ENCODE measurements around the gene ASXL2. TPM values are rescaled to one million over a fixed set of nuclear protein-coding genes. Genes with fewer than 3 reads are reported as not detected.

Gene ASXL2
- total and polyA plus RNA-seq, 2 of the 13 experiments (the other 11 are each of a cell fraction or from before 2014, with no cell fraction given), result 12.1 to 19.2 TPM

DNA sequence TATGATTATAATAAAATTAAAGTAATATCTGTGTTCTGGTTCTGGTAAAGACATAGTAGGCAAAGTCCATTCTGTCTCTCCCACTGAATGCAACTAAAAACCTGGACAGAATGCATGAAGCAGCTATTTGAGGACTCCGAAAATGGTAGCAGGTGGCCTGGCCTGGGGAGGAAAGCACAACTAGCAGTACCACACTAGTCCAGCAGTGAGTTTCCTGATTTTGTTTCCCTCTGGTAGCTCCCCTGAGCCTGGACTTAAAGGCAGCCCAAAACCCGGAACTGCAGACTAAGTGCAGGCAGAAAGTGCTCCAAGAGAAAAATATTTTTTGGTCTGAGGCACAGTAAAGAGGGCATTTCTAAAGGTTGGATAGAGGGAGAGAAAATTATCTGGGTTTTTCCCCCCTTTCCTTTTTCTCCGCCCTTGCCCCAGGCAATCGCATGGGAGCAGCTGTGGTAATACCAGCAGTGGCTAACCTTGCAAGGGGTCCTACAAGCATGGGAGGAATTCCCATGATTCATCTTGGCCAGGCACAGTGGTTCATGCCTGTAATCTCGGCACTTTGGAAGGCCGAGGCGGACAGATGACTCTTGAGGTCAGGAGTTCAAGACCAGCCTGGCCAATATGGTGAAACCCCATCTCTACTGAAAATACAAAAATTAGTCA, 32.3 kb downstream of the ASXL2 start:
- in situ Hi-C loops (cut with HindIII; ENCODE audit: extremely low pct_ligation_motif_present, low pct_unique_long_range_greater_than_20kb) (no loop called here), intact Hi-C loops (cut with micrococcal nuclease; ENCODE audit: unreplicated experiment) (no loop called here)
- no TSS peak for BruUV-seq (replicated peaks)
- DNase-seq (ENCODE audit: low spot score) (no peak), ATAC-seq (no peak; the same call in 2 of the 3 replicates), FAIRE-seq (no peak)
- no peaks in the 10 kb centered on the region for H3K9me3 ChIP-seq (ENCODE audit: low read length)
- whole genome bisulfite sequencing (ENCODE audit: low lambda C conversion rate), result 92% methylated on average over 7 of the region's 7 CpGs
- no peak overlapping the region for H3K4me3 ChIP-seq (replicated peaks in 1 of 3; ENCODE audit: insufficient read depth in 1 of 3, low read depth in 2 of 3, low read length in 3 of 3)
- H3K9ac ChIP-seq (ENCODE audit: insufficient read depth, low read depth, low read length), result no peak overlapping the region
- H3K27ac ChIP-seq (ENCODE audit: extremely low read length, insufficient read depth, low read length), result no peak overlapping the region
- H3K4me2 ChIP-seq (ENCODE audit: low read depth, low read length), result no peak overlapping the region
- H2AFZ ChIP-seq (ENCODE audit: low read length), result no peak overlapping the region
- H3K27me3 ChIP-seq (ENCODE audit: control insufficient read depth in 1 of 2, insufficient read depth in 2 of 2, low read length in 2 of 2), result no peaks in the 10 kb centered on the region
- no peak for TF ChIP-seq ZBTB7A (CRISPR knock-in tag; IDR thresholded peaks at IDR 0.05)
- CTCF ChIA-PET (ENCODE audit: low intra/inter-chr PET ratio, low total read pairs), result no interaction called here
- H4K20me1 ChIP-seq (ENCODE audit: insufficient read depth, low read length), result no peaks in the 10 kb centered on the region
- H3K79me2 ChIP-seq (ENCODE audit: insufficient read depth, low read length), result peaks cover 41% of the 10 kb centered on the region
- peaks cover 7 to 38% of the 10 kb centered on the region in 2 experiments; a peak in 4 of 5 replicates for H3K36me3 ChIP-seq (replicated peaks in 1 of 2; ENCODE audit: control insufficient read depth in 1 of 2, insufficient read depth in 2 of 2, low read length in 2 of 2)
- POLR2A ChIA-PET, result interaction anchor here (1.7 kb wide), 1 partner anchor 32 kb away, joined by 5 read pairs; the partner anchor contains the start of gene ASXL2
- no peaks in the 10 kb centered on the region for H3K4me1 ChIP-seq (ENCODE audit: insufficient read depth, low read length)

DNA sequence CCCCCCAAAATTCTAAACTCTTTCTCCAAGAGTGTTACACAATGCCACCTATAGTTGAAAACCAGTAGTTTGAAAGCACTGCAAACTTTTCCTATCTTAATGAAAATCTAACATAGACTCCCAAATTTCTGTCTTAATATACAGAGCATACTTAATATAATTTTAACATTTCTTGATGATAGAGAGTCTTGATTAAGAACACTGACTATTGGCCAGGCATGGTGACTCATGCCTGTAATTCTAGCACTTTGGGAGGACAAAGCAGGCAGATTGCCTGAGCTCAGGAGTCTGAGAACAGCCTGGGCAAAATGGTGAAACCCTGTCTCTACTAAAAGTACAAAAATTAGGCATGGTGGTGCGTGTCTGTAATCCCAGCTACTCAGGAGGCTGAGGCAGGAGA, 34.2 kb downstream of the ASXL2 start:
- peaks cover 7 to 47% of the 10 kb centered on the region in 2 experiments; a peak in 4 of 5 replicates for H3K36me3 ChIP-seq (replicated peaks in 1 of 2; ENCODE audit: control insufficient read depth in 1 of 2, insufficient read depth in 2 of 2, low read length in 2 of 2)
- H3K4me1 ChIP-seq (ENCODE audit: insufficient read depth, low read length), result peaks cover 3% of the 10 kb centered on the region
- no peak overlapping the region for H3K4me2 ChIP-seq (ENCODE audit: low read depth, low read length)
- H3K27me3 ChIP-seq (ENCODE audit: control insufficient read depth in 1 of 2, insufficient read depth in 2 of 2, low read length in 2 of 2), result no peaks in the 10 kb centered on the region
- CTCF ChIA-PET (ENCODE audit: low intra/inter-chr PET ratio, low total read pairs), result no interaction called here
- no peak for FAIRE-seq
- no peaks in the 10 kb centered on the region for H3K9me3 ChIP-seq (ENCODE audit: low read length)
- WGBS (ENCODE audit: low lambda C conversion rate), result 95% methylated on average over 1 of the region's 1 CpG
- no peak overlapping the region for H2AFZ ChIP-seq (ENCODE audit: low read length)
- H3K9ac ChIP-seq (ENCODE audit: insufficient read depth, low read depth, low read length), result no peak overlapping the region
- no peaks in the 10 kb centered on the region for H4K20me1 ChIP-seq (ENCODE audit: insufficient read depth, low read length)
- intact Hi-C loops (cut with micrococcal nuclease; ENCODE audit: unreplicated experiment) (no loop called here), in situ Hi-C loops (cut with HindIII; ENCODE audit: extremely low pct_ligation_motif_present, low pct_unique_long_range_greater_than_20kb) (no loop called here)
- no TSS peak for BruUV-seq (replicated peaks)
- no peak for ATAC-seq
- H3K27ac ChIP-seq (ENCODE audit: extremely low read length, insufficient read depth, low read length), result no peak overlapping the region
- H3K79me2 ChIP-seq (ENCODE audit: insufficient read depth, low read length), result peaks cover 36% of the 10 kb centered on the region
- POLR2A ChIA-PET, result no interaction called here
- no peak for DNase-seq (ENCODE audit: low spot score)
- H3K4me3 ChIP-seq (replicated peaks in 1 of 3; ENCODE audit: insufficient read depth in 1 of 3, low read depth in 2 of 3, low read length in 3 of 3), result no peak overlapping the region
- TF ChIP-seq SMARCC2 (IDR thresholded peaks at IDR 0.05) (no peak), PRMT3 (CRISPR knock-in tag; IDR thresholded peaks at IDR 0.05; ENCODE audit: borderline replicate concordance, low read depth) (no peak), RFX3 (CRISPR knock-in tag; IDR thresholded peaks at IDR 0.05) (no peak), ZNF547 (CRISPR knock-in tag; IDR thresholded peaks at IDR 0.05) (no peak), ZC3H4 (CRISPR knock-in tag; IDR thresholded peaks at IDR 0.05; ENCODE audit: borderline replicate concordance) (no peak), ZNF230 (CRISPR knock-in tag; IDR thresholded peaks at IDR 0.05) (no peak), ZFP82 (CRISPR knock-in tag; IDR thresholded peaks at IDR 0.05; ENCODE audit: borderline replicate concordance) (no peak), AGO1 (IDR thresholded peaks at IDR 0.05; ENCODE audit: low read depth, low read length, poor library complexity, severe bottlenecking) (no peak), ZNF292 (CRISPR knock-in tag; IDR thresholded peaks at IDR 0.05; ENCODE audit: borderline replicate concordance, low read depth) (no peak), ZBTB8A (CRISPR knock-in tag; IDR thresholded peaks at IDR 0.05; ENCODE audit: borderline replicate concordance, low read depth) (no peak), AGO2 (optimal IDR thresholded peaks at IDR 0.05; ENCODE audit: low read depth, low read length) (no peak), ZNF367 (CRISPR knock-in tag; IDR thresholded peaks at IDR 0.05; ENCODE audit: borderline replicate concordance) (no peak), PITX1 (CRISPR knock-in tag; IDR thresholded peaks at IDR 0.05) (no peak)
- TF ChIP-seq, protein P1, sequence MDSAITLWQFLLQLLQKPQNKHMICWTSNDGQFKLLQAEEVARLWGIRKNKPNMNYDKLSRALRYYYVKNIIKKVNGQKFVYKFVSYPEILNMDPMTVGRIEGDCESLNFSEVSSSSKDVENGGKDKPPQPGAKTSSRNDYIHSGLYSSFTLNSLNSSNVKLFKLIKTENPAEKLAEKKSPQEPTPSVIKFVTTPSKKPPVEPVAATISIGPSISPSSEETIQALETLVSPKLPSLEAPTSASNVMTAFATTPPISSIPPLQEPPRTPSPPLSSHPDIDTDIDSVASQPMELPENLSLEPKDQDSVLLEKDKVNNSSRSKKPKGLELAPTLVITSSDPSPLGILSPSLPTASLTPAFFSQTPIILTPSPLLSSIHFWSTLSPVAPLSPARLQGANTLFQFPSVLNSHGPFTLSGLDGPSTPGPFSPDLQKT (CRISPR knock-in tag; IDR thresholded peaks at IDR 0.05; ENCODE audit: borderline replicate concordance), result no peak
- TF ChIP-seq, protein P2, sequence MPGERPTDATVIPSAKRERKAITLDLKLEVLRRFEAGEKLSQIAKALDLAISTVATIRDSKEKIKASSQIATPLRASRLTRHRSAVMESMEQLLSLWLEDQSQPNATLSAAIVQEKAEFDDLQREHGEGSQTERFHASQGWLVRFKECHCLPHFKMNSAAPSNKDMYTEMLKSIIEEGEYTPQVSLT (CRISPR knock-in tag; IDR thresholded peaks at IDR 0.05; ENCODE audit: borderline replicate concordance, low read depth), result no peak
